ENCODE measurements around the gene MAGEB17.

GRCh38 chrX:16199343-16199742 is 32.1 kb downstream of the MAGEB17 start:
- no peak for TF ChIP-seq CTCF (IDR thresholded peaks at IDR 0.05; ENCODE audit: borderline replicate concordance, extremely low read depth, low read length, poor library complexity, severe bottlenecking)
- TF ChIP-seq EZH2 (IDR thresholded peaks at IDR 0.05; ENCODE audit: borderline replicate concordance, low read depth, low read length, severe bottlenecking), result no peak
